Measurements from ENCODE around the gene ATP2B1.

ATP2B1 gene

DNA sequence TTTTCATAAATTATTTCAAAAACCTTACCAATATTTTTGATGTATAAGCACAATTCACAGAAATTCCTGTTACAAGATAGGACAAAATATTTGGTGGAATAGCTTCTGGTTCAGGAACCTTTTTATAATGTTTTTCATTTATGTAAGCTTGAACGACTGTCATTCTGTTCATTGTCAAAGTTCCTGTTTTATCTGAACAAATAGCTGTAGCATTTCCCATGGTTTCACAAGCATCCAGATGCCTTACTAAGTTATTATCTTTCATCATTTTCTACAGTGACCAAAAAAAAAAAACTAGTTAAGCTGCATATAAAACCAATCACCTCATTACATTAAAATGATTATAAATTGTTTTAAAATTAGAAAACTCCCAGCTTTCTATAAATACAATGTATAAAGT, 87.1 kb downstream of the ATP2B1 start:
- H3K4me3 Mint-ChIP-seq, result no peak overlapping the region
- peaks cover 34% of the 10 kb centered on the region for H3K36me3 Mint-ChIP-seq
- no peak overlapping the region for H3K27ac Mint-ChIP-seq
- no peaks in the 10 kb centered on the region for H3K27me3 Mint-ChIP-seq
- peaks cover 7% of the 10 kb centered on the region for H3K4me1 Mint-ChIP-seq
- H3K9me3 Mint-ChIP-seq, result no peaks in the 10 kb centered on the region

DNA sequence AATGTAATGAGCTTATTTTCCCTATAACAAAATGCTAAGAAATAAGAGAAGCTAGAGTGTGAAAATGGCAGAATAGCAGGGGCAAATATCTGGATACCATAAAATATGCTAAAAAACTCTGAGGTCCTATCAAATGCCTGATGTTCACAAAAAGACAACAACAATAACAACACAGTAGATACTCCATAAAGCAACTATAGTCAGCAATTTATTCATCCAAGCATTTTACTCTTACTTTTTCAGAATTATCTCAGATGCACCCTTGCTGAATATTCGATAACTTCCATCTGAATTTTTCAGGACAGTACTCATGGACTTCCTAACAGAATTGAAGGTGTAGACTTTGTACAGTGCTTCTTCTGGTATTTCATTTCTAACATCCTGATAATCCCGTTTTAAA, 88.9 kb downstream of the ATP2B1 start:
- H3K27ac Mint-ChIP-seq, result no peak overlapping the region
- peaks cover 37% of the 10 kb centered on the region for H3K36me3 Mint-ChIP-seq
- no peak overlapping the region for H3K4me3 Mint-ChIP-seq
- H3K9me3 Mint-ChIP-seq, result no peaks in the 10 kb centered on the region
- no peaks in the 10 kb centered on the region for H3K27me3 Mint-ChIP-seq
- peaks cover 7% of the 10 kb centered on the region for H3K4me1 Mint-ChIP-seq

DNA sequence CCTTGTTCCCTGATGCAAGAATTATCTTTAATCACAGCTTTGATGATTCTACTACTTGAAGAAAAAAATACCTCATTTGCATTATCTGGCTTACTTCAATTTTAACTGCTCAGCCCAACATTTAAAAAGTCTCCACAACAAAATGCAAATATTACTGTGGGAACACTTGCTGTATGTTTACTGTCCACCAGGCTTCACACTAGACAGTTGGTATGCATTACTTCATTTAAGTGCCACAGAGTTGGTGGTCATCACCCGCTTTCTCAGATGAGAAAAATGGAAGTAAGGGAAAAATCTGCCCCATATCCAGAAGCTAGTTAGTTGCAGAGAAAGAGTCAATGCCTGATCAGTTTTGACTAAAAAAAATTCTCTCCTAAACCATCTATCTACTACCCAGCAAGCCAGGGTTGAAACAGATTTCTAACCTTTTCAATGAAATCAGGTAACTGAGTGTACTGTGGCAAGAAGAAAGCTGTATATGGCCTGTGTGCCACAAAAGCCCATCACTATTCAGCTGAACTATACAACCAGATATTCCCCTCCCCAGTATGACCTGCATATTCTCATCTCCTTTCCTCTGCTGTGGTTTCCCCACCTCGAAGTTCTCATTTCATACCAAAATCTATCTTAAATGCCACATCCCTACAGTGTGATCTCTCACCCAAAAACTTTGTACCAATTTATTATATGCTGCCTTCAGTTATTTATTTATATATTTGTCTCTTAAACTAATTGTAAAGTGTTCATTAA, 90.3 kb downstream of the ATP2B1 start:
- Mint-ChIP-seq H3K27me3 (no peaks in the 10 kb centered on the region), H3K36me3 (peaks cover 40% of the 10 kb centered on the region), H3K4me3 (no peak overlapping the region), H3K27ac (no peak overlapping the region), H3K4me1 (peaks cover 7% of the 10 kb centered on the region), H3K9me3 (no peaks in the 10 kb centered on the region)

DNA sequence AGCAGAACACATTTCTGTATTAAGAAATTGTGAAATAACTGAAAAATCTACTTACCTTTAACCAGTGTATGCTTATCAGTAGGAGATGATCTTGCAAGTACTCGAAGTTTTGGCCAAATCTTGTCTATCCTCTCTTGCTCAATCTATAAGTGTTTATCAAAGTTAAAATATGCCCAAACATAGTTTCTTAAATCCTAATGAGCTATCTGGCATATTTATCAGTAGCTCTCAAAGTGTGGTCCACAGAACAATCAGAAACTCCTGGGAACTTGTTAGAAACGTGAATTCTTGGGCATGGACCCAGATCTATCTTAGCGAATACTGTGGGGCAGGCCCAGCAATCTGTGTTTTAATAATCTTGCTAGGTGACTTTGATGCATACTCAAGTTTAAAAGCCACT, 98.3 kb downstream of the ATP2B1 start:
- Mint-ChIP-seq H3K27ac (no peak overlapping the region), H3K4me3 (no peak overlapping the region), H3K27me3 (no peaks in the 10 kb centered on the region), H3K9me3 (no peaks in the 10 kb centered on the region), H3K4me1 (no peaks in the 10 kb centered on the region), H3K36me3 (peaks cover 46% of the 10 kb centered on the region)

DNA sequence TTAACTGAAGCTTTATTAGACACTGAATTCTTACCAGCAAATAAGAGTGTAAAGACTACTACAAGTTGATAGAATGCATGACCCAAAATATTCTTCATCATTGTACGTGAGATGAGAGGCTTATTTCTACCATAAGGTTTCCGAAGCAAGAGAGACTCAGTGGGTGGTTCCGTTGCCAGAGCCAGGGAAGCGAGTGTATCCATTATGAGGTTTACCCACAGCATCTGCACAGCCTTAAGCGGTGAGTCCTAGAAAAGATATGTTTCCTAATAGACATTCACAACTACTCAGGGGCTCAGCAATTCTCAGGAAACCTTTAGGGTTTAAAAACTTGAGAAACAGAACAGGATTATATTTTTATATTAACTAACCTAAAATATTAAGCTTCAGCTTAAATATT, 105.0 kb downstream of the ATP2B1 start:
- H3K27ac Mint-ChIP-seq, result no peak overlapping the region
- H3K4me1 Mint-ChIP-seq, result peaks cover 5% of the 10 kb centered on the region
- H3K27me3 Mint-ChIP-seq, result no peaks in the 10 kb centered on the region
- H3K36me3 Mint-ChIP-seq, result peaks cover 40% of the 10 kb centered on the region
- no peak overlapping the region for H3K4me3 Mint-ChIP-seq
- H3K9me3 Mint-ChIP-seq, result no peaks in the 10 kb centered on the region

DNA sequence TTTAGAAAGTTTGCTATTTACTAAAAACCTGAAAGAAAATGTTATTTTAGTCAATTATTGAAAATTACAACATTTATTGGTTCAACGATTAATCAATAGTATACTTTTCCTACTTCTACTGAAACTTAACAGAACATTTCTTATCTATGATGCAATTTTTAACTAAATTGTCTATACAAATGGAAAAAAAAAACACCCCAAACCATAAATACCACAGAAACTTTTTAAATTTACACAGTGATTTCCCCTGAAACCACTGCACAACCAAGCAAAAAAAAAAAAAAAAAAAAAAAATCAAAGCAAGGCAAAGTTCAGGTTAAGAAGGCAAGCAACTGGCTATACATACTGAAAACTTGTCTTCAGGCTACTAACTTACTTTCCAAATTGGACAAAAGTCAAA, 110.9 kb downstream of the ATP2B1 start:
- Mint-ChIP-seq H3K27ac (no peak overlapping the region), H3K4me1 (peaks cover 22% of the 10 kb centered on the region), H3K27me3 (no peaks in the 10 kb centered on the region), H3K9me3 (no peaks in the 10 kb centered on the region), H3K4me3 (no peak overlapping the region), H3K36me3 (peaks cover 26% of the 10 kb centered on the region)

DNA sequence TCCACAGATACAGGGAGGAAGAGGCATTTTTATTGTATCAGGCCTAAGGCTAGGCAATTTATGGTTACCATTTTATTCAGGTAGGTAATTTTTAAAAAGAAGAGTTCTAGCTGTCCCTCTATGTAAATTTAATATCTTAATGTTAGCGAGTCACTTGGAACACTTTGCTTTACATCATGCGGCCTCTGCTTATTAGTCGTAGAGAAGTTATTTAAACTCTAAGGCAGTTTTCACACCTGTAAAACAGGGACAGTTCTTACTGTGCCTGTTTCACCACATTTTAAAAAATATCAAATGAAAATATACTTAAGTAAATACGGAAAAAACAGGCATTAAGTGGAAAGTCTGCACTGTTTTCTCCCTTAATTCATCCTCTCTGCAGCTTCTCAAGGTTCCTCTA, 111.4 kb downstream of the ATP2B1 start:
- Mint-ChIP-seq H3K4me1 (peaks cover 22% of the 10 kb centered on the region), H3K36me3 (peaks cover 23% of the 10 kb centered on the region), H3K27ac (peak overlapping the region; percentile 86)

DNA sequence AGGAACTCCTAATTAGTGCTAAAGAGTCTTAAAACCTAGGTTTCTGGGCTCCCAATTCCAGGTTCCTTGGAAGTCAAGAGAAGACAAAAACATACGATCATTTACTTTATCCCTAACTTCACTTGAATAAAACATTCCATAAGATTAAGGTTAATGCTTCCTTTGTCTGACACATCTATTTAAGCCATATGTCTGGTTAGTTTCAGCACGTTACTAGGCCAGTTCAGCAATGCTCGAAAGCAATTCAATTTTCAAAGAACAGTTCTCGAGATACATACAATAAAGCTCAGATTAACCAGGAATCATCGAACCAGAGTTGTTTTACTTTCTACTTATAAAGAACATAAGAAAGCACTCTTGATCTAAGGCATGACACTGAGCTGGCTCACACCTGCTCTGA, 114.8 kb downstream of the ATP2B1 start:
- Mint-ChIP-seq H3K4me1 (peaks cover 19% of the 10 kb centered on the region), H3K9me3 (no peaks in the 10 kb centered on the region), H3K36me3 (peaks cover 32% of the 10 kb centered on the region), H3K27me3 (no peaks in the 10 kb centered on the region), H3K27ac (no peak overlapping the region), H3K4me3 (no peak overlapping the region)

More for the DNA sequence above, 111.4 kb downstream of the ATP2B1 start:
- Mint-ChIP-seq H3K27me3 (no peaks in the 10 kb centered on the region), H3K4me3 (no peak overlapping the region), H3K9me3 (no peaks in the 10 kb centered on the region)

DNA sequence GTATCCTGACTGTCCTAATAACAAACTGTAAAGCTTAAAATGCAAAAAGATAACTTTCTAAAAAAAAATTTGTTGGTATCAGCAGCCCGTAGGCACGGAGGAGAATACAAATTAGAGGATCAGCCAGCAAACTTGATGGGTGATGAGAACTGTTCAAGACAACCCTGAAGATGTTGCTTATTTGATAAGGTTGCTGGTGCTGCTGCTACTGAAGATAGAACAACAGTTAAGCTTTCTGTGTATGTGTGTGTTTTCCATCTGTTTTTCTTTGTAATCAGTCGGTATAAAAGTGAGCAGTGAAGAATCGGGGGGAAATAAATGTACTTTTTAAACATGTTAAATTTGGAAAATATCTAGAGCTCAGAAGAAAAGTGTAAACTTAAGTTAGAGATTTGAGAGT, 115.4 kb downstream of the ATP2B1 start:
- no peak overlapping the region for H3K4me3 Mint-ChIP-seq
- H3K36me3 Mint-ChIP-seq, result peaks cover 27% of the 10 kb centered on the region
- H3K27ac Mint-ChIP-seq, result no peak overlapping the region
- no peaks in the 10 kb centered on the region for H3K27me3 Mint-ChIP-seq
- peaks cover 12% of the 10 kb centered on the region for H3K4me1 Mint-ChIP-seq
- H3K9me3 Mint-ChIP-seq, result no peaks in the 10 kb centered on the region

DNA sequence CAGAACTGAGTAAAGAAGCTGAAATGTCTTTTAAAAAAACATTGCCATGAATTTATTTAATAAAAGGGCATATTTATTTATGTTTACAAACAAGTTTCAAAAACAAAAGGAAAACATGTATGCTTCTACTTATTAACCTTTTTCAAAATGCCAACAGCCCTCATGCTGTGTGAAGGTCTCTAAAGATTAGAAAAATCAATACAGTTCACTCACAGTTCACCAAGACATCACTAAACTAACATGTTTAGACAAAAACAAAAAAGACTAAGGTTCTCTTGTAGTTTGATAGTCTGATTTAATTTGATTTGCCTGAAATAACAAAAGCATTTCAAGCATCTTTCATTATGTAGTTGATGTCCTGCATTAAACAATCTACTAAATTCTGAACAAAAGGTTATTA, 118.9 kb downstream of the ATP2B1 start:
- no peaks in the 10 kb centered on the region for H3K27me3 Mint-ChIP-seq
- H3K27ac Mint-ChIP-seq, result no peak overlapping the region
- H3K9me3 Mint-ChIP-seq, result no peaks in the 10 kb centered on the region
- peaks cover 9% of the 10 kb centered on the region for H3K4me1 Mint-ChIP-seq
- H3K4me3 Mint-ChIP-seq, result no peak overlapping the region
- H3K36me3 Mint-ChIP-seq, result peaks cover 17% of the 10 kb centered on the region

DNA sequence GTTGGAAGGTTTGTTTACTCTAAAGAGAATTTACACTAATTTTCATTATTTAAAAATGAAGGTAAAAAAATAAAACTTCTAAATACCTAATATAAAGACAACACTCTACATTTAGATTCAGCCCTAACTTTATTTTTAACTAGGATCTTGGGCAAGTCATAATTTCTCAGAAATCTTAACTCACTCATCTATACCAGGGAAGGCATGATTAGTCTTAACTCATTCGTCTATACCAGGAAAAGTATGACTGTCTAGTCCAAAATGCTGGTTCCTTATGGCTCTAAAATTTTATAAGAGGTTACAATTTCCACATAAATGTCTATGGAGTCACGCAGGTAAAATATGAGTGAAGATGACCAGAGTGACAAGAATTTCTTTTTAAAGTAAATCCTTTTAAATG, 130.1 kb downstream of the ATP2B1 start:
- H3K9me3 Mint-ChIP-seq, result no peaks in the 10 kb centered on the region
- no peaks in the 10 kb centered on the region for H3K27me3 Mint-ChIP-seq
- H3K36me3 Mint-ChIP-seq, result no peaks in the 10 kb centered on the region
- no peak overlapping the region for H3K4me3 Mint-ChIP-seq
- H3K27ac Mint-ChIP-seq, result no peak overlapping the region
- no peaks in the 10 kb centered on the region for H3K4me1 Mint-ChIP-seq

DNA sequence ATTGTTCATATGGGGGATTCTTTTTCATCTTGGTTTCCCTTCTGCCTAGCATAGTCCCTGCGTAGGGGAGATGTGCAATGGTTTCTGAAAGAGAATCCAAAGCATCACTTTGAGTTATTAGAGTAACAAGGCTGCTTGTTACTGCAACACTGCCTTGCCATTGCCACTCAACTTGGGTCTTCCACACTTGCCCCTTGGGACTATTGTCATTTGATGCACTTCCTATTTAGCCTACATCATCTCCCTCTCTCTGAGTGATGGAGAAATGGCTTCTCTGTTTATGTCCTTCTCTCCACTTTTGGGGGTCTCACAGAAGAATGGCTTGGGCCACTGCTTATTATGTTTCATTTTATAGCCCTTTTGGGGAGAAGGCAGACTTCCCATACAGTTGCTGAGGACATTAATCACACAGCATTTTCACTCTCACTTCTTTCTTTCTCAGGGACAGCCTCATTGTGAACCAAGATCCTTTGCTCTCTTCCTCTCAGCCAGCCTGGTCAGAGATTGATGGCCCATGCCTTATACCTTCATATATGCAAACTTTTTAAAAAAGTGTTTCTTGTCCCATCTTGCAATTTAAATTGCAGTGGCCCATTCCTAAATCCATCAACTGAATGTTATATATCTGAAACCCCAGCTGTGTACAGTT, 131.9 kb downstream of the ATP2B1 start:
- Mint-ChIP-seq H3K27ac (no peak overlapping the region), H3K27me3 (no peaks in the 10 kb centered on the region), H3K4me3 (no peak overlapping the region), H3K36me3 (peaks cover under 1% of the 10 kb centered on the region), H3K4me1 (no peaks in the 10 kb centered on the region), H3K9me3 (no peaks in the 10 kb centered on the region)

DNA sequence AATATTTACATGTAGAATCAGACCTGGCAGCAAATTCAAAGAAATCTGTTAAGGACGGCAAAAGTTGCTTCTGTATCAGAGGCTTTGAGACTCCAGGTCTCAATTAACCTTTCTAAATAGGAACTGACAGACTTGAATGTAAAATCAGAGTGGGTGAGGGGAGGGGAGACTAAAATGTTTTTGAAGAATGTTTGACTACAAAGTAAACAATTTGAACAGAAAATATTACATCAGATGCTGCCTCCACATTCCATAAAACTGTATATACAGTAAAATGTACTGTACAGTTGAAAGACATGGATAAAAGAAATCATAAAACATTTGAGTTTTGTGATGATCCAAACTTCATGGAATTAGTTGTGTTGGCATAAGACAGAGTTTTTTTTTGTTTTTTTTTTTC, 133.3 kb downstream of the ATP2B1 start:
- Mint-ChIP-seq H3K4me1 (no peaks in the 10 kb centered on the region), H3K27me3 (no peaks in the 10 kb centered on the region), H3K9me3 (no peaks in the 10 kb centered on the region), H3K36me3 (peaks cover 1% of the 10 kb centered on the region), H3K4me3 (no peak overlapping the region), H3K27ac (no peak overlapping the region)

DNA sequence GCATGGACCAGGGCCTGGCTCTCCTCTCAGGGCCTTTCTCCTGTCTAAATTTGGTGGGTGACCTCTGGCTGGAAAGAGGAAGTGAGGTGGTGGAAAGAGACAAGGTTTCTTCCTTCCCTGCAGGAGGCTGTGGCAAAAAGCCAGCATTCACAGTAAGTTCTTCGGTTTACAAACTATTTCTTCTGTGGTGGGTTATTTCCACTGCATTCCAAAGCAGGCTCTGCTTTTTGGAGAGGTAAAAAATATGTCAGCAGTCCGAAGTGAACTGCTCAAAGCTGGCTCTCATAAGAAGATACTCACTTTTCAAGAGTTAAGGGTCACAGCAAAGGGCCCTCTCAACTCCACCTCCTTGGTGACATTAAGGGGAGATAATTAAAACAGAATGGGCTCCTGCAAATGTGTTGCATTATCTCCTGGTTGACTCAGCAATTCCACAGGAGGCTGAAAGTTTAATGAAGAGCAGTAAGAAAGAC, 133.9 kb downstream of the ATP2B1 start:
- no peaks in the 10 kb centered on the region for H3K4me1 Mint-ChIP-seq
- H3K4me3 Mint-ChIP-seq, result no peak overlapping the region
- peaks cover 1% of the 10 kb centered on the region for H3K36me3 Mint-ChIP-seq
- H3K9me3 Mint-ChIP-seq, result no peaks in the 10 kb centered on the region
- no peaks in the 10 kb centered on the region for H3K27me3 Mint-ChIP-seq
- H3K27ac Mint-ChIP-seq, result no peak overlapping the region

DNA sequence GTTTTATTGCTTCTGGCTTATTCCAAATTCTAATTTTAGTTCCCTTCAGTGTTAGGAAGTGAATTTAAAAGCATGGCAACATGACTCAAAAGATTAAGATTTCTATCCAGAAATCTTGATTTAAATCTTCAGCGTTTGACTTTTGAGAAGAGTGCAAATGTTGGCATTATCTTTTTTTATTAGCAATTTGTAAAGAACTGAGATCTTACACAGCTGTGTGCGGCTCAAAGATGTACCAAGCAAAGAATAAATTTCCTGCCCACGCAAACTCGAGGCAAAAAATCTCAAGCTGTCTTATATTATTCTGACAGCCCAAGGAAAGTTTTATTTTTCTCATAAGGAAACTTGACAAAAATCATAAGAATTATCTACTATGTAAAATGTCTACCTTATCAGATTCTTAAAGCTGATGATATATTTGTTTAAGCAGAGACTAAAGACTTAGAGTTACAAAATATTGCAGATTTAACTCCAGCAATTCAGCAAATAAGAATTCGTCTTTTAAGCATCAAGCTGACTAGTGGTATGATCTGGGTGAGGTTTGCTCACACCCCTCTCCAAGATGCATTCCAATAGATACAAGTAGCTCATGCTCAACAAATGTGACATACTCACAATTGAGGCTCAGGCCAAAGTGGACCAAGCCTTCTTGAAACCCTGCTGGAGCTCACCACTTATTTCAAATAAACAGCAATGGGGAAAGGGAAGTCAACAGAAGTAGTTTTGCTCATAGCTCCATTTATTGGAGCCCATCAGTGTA, 135.4 kb downstream of the ATP2B1 start:
- peaks cover 1% of the 10 kb centered on the region for H3K36me3 Mint-ChIP-seq
- no peaks in the 10 kb centered on the region for H3K27me3 Mint-ChIP-seq

More for the DNA sequence above, 135.4 kb downstream of the ATP2B1 start:
- H3K9me3 Mint-ChIP-seq, result no peaks in the 10 kb centered on the region
- H3K4me3 Mint-ChIP-seq, result no peak overlapping the region
- no peaks in the 10 kb centered on the region for H3K4me1 Mint-ChIP-seq
- H3K27ac Mint-ChIP-seq, result no peak overlapping the region

All from activated naive CD4-positive, alpha-beta T cell treated with anti-CD3 and anti-CD28 coated beads, Interleukin-2, amount 50 U/mL, for 24 hours (primary cell).